ENCODE results near the gene SPPL3.

Gene SPPL3

GRCh38 chr12:120882055-120882555 lies 22.1 kb downstream of the SPPL3 start:
- FAIRE-seq (peak; percentile 36), DNase-seq (ENCODE audit: extremely low spot score, insufficient read length, low read depth) (no peak)

DNA sequence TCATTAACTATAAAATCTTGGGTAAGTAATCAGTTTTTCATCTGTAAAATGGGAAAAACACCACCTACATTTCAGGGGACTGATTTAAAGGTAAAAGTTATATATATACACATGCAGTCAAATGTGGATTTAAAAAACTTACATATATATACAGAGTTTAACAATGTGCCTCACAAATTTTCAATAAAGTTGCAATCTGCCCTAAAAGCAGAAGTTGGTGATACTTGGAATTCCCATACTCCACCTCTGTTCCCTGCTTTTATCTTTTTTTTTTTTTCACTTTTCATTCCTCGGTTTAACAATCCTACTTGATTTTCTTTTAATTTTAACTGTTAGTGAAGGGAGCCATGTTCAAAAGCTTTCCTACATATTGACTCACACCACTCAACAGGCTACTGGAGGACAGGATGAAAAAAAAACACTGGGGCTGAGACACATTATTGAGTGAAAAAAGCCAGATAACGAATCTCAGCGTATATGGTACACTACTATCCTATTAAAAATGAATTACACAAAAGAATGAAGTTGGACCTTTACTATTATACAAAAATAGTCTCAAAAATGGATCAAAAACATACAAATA lies 24.3 kb downstream of the SPPL3 start:
- DNase-seq (ENCODE audit: extremely low spot score, insufficient read length, low read depth): no peak
- peak; percentile 26 for FAIRE-seq

DNA sequence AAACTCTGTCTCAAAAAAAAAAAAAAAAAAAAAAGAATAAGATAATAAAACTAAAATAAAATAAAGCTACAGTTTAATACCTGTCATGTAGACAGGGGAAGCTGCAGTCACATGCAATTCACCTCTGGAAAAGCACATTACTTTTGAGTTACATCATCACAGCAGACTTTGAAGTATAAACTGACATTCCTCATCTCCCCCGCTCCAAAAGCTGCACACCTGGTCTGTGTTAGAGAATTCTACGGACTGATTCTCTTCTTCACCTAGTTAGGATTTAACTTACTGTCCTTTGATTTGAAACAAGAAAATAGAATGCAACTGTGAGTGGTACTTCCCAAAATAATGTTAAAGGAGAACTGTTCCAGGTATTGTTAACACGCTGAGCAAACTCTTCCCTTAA lies 25.1 kb downstream of the SPPL3 start:
- DNase-seq (ENCODE audit: extremely low spot score, insufficient read length, low read depth) (no peak), FAIRE-seq (no peak)

- DNase-seq (ENCODE audit: extremely low spot score, insufficient read length, low read depth) (no peak), FAIRE-seq (no peak)
Observed at GRCh38 chr12:120874547-120875245, 29.5 kb downstream of the SPPL3 start.

GRCh38 chr12:120873226-120873625 lies 30.9 kb downstream of the SPPL3 start:
- FAIRE-seq (no peak), DNase-seq (ENCODE audit: extremely low spot score, insufficient read length, low read depth) (no peak)

- FAIRE-seq: no peak
- no peak for DNase-seq (ENCODE audit: extremely low spot score, insufficient read length, low read depth)
Observed at GRCh38 chr12:120872487-120872886, 31.7 kb downstream of the SPPL3 start.

DNA sequence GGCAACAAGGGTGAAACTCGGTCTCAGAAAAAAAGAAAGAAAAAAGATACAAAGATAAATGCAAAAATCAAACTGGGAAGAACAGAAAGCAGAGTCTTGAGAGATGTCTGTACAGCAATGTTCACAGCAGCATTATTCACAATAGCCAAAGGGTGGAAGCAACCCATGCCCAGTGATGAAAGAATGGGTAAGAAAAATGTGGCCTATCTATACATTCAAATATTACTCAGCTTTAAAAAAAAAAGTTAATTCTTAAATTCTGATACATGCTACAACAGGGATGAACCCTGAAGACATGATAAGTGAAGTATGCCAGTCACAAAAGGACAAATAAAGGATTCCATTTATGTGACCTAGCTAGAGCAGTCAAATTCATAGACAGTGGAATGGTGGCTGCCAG lies 33.7 kb downstream of the SPPL3 start:
- FAIRE-seq (no peak), DNase-seq (ENCODE audit: extremely low spot score, insufficient read length, low read depth) (no peak)

- FAIRE-seq (no peak), DNase-seq (ENCODE audit: extremely low spot score, insufficient read length, low read depth) (no peak)
Observed at GRCh38 chr12:120869376-120869775, 34.8 kb downstream of the SPPL3 start.

DNA sequence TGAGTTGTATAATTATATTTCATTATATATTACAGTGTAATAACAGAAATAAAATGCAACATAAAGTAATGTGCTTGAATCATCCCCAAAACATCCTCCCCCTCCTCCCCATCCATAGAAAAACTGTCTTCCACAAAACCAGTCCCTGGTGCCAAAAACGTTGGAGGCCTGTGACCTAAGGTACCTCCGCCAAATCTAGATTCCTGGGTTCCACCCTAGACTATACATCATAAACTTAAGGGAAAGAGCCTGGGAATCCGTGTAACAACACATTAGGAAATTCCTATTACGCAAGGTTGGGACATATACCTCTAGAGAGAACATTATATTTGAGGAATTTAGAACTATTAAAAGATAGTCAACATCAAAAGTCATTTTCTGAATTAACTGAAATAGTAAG lies 38.0 kb downstream of the SPPL3 start:
- FAIRE-seq (no peak), DNase-seq (ENCODE audit: extremely low spot score, insufficient read length, low read depth) (no peak)

- FAIRE-seq: no peak
Observed at GRCh38 chr12:120865098-120865497, 39.1 kb downstream of the SPPL3 start.

GRCh38 chr12:120862664-120863063 lies 41.5 kb downstream of the SPPL3 start:
- DNase-seq (ENCODE audit: extremely low spot score, insufficient read length, low read depth) (no peak), FAIRE-seq (no peak)

More at GRCh38 chr12:120865098-120865497, 39.1 kb downstream of the SPPL3 start:
- DNase-seq (ENCODE audit: extremely low spot score, insufficient read length, low read depth): no peak

DNA sequence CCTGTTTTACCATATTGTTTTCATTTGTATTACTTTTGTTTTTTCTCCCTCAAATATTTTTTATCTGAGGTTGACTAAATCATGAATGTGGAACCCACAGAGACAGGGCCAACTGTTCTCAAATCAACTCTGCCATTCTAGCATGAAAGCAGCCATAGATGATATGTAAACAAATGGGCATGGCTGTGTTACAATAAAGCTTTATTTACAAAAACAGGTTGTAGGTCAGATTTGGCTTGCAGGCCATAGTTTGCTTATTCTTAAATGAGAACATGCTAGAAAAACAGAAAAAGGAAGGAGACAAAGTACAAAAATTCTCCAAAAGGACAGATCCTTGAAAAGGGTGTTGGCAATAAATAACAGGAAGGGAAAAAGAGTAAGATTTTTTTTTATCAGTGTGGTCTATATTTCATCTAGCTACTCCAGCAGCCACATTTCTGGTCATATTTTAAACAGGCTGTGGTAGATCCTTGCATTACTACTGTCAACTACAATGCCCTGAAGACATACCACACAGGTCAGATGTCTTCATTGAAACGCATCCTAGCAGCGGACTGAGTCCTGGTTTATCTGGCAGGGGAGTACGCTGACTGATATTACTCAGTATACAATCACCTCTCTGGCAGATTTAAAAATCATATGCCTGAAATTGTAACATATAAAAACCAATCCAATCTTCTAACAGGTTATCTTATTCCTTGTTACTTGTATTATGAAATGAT lies 42.9 kb downstream of the SPPL3 start:
- no peak for DNase-seq (ENCODE audit: extremely low spot score, insufficient read length, low read depth)
- no peak for FAIRE-seq

- FAIRE-seq: peak; percentile 81
- no peak for DNase-seq (ENCODE audit: extremely low spot score, insufficient read length, low read depth)
Observed at GRCh38 chr12:120858306-120859088, 45.7 kb downstream of the SPPL3 start.

DNA sequence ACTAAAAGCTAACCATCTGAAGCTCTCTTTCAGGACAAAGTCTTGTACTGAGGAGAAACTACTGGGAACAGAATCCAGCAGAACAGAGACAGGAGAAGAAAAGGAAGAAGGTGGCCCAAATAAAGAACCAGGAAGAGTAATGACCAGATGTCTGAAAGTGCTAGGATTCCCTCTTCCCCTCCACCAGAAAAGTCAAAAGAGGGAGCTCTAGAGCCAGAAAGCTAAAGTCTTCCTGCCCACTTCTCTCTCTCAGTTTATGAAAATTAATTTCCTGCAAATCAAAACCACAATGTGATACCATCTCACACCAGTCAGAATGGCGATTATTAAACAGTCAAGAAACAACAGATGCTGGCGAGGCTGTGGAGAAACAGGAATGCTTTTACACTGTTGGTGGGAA lies 47.2 kb downstream of the SPPL3 start:
- peak; percentile 82 for FAIRE-seq
- no peak for DNase-seq (ENCODE audit: extremely low spot score, insufficient read length, low read depth)

- DNase-seq (ENCODE audit: extremely low spot score, insufficient read length, low read depth): no peak
- FAIRE-seq: no peak
Observed at GRCh38 chr12:120855823-120856588, 48.2 kb downstream of the SPPL3 start.

- FAIRE-seq (no peak), DNase-seq (ENCODE audit: extremely low spot score, insufficient read length, low read depth) (no peak)
Observed at GRCh38 chr12:120854804-120855203, 49.4 kb downstream of the SPPL3 start.

DNA sequence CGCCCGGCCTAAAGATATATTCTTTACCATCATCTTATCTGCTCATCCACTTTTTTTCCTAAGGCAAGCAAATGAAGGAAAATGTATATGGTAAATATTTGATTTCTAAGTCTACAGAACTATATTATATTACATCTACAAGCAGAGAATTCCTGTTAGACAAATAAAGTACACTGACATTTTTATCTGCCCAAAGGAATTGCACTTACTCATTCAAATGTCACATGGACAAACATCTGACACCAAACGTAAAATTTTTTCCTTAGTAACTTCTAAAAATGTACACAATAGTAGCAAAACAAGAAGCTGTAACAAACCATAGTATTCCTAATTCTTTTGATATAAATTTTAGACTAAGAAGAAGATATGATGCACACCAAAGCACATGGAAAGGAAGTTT lies 51.0 kb downstream of the SPPL3 start:
- FAIRE-seq: no peak

DNA sequence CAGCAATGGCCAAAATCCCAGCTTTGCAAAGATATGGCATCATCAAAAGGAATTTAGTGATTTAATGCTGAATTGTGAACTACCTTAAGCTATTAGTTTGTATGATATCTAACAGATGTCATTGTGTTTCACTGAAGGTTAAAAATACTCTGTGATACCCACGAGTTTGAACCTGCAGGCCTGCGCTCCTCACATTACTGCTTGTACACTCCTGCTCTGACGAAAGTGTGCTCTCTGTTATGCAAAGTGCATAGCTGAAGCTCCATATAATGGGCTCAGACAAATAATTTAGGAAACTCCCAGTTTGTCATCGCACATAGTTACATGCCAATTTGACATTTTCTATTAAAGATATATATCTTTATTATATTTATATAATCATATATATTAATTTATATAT lies 52.2 kb downstream of the SPPL3 start:
- FAIRE-seq: peak; percentile 18
- no peak for DNase-seq (ENCODE audit: extremely low spot score, insufficient read length, low read depth)

More for the DNA sequence above, 51.0 kb downstream of the SPPL3 start:
- no peak for DNase-seq (ENCODE audit: extremely low spot score, insufficient read length, low read depth)

GRCh38 chr12:120851444-120851843 lies 52.7 kb downstream of the SPPL3 start:
- DNase-seq (ENCODE audit: extremely low spot score, insufficient read length, low read depth): no peak
- peak; percentile 92 for FAIRE-seq

DNA sequence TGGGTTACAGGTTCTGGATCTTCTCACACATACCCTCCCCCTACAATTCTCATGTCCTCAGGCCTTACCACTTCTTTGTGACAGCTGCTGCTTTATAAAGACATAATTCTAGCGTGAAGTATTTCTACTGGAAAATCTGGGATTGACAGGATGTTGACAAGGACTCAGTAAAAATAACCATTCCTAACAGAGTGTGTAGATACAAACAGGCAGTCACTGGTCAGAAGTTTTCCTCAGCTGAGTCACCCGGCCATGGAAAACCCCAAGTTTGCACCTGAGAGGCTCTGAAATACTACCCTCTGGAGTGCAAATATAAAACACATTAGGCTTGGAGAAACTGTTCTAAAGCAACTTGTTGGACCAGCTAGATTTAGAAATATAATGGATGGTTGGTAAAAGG lies 54.4 kb downstream of the SPPL3 start:
- FAIRE-seq: no peak
- no peak for DNase-seq (ENCODE audit: extremely low spot score, insufficient read length, low read depth)

Data from GM18507 (cell line).